ENCODE data around the gene SSC5D. TPM values are rescaled to one million over a fixed set of nuclear protein-coding genes. Genes with fewer than 3 reads are reported as not detected.

The SSC5D gene
- total and polyA plus RNA-seq, 4 donors = 0.08 to 1.0 (median 0.51) TPM

DNA sequence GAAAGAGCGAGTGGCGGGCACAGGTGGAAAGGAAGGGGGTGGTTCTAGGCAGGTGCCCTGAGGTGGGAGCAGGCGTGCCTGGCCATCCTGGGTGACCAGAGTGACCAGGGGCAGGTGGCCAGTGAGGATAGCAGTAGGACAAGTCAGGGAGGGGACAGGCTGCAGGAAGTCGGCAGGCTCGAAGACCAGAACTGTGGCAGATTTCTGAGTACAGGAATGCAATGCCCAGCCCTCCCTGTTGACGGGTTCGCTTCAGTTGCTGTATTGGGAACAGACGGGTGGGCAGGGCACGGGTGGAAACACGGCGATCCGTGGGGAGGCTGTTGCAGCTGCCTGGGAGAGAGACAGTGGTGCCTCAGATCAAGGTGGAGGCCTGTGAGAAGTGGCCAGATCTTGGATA, 9.9 kb upstream of the SSC5D start (continued):
- no peak for TF ChIP-seq CTCF (IDR thresholded peaks at IDR 0.05; ENCODE audit: low read depth, low read length, missing input control)
- no peak for TF ChIP-seq FOXA1 (IDR thresholded peaks at IDR 0.05)
- TF ChIP-seq HNF4A (conservative IDR thresholded peaks at IDR 0.05) = no peak
- TF ChIP-seq, protein P1, sequence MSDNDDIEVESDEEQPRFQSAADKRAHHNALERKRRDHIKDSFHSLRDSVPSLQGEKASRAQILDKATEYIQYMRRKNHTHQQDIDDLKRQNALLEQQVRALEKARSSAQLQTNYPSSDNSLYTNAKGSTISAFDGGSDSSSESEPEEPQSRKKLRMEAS (IDR thresholded peaks at IDR 0.05) = no peak

DNA sequence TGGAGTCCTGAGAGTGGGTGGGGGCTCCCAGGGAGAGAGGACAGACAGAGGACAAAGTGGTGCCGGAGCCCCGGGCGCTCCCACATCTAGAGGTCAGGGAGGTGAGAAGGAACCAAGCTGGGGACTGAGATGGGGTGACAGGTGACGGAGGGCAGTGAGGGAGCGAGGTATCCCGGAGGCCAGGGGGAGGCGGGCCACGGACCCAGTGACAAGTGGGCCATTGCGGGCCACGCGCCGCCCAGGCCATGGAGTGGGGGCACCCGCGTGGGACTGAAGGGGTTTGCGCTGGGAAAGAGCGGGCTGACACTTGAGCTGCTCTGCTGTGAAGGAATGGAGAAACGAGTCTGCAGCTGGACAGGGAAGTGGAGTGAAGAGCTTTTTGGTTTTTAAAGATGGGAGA, 9.2 kb upstream of the SSC5D start:
- no peak overlapping the region for H3K27ac ChIP-seq (ENCODE audit: low read depth in 1 of 2, low read length in 2 of 2)
- peaks cover 0 to 11% (median 5%) of the 10 kb centered on the region in 4 donors for H3K36me3 ChIP-seq (ENCODE audit: control insufficient read depth in 4 of 4, insufficient read depth in 3 of 4, low read depth in 1 of 4, low read length in 3 of 4)
- no peak for TF ChIP-seq TAF1 (conservative IDR thresholded peaks at IDR 0.05)
- WGBS = 92% methylated on average over 17 of the region's 17 CpGs
- H3K9me3 ChIP-seq (ENCODE audit: control insufficient read depth in 4 of 4, low read length in 3 of 4) = no peaks in the 10 kb centered on the region
- H3K4me1 ChIP-seq (ENCODE audit: control insufficient read depth in 4 of 4, insufficient read depth in 4 of 4, low read length in 3 of 4) = peaks cover 7 to 28% (median 18%) of the 10 kb centered on the region in 4 donors
- no peaks in the 10 kb centered on the region for H3K27me3 ChIP-seq (ENCODE audit: control insufficient read depth in 4 of 4, insufficient read depth in 4 of 4, low read length in 3 of 4)
- no peak overlapping the region for H3K9ac ChIP-seq (ENCODE audit: low read depth in 1 of 2, low read length in 2 of 2)
- DNase-seq (ENCODE audit: low spot score) = no peak
- no peak overlapping the region for H3K4me3 ChIP-seq (ENCODE audit: low read depth in 1 of 3, low read length in 3 of 3)

DNA sequence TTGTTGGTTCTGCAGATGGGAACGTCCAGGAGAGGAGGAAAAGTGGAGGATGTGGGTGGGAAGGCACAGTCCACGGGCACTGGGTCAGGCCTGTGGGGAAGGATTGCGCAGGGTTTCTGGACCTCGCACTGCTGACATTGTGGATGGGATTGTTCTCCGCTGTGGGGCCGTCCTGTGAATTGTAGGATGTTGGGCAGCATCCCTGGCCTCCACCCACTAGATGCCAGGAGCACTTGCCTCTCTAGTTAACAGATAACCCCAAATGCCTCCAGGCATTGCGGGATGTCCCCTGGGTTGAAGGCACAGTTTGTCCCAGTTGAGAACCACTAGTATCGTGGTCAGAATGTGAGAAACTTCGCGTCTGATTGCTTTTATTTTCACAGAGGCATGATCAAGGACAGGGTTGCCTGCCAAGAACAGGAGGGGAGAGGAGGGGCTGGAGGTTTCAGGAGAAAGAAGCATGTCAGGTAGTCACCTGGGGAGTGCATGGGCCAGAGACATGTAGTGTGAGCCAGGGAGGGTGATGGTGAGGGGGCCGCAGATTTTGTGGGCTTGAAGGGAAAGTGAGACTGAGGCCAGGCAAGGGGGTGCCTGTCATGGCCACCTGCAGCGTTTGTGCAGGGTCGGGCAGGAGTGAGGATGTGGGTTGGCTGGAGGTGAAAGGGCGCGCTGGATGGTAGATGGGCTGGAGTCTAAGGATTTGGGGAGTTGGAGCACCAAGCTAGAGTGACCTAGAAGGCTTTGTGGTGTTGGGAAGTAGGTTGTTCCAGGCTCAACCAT, 8.6 kb upstream of the SSC5D start:
- H3K36me3 ChIP-seq (ENCODE audit: control insufficient read depth in 4 of 4, insufficient read depth in 3 of 4, low read depth in 1 of 4, low read length in 3 of 4) = peaks cover 0 to 11% (median 5%) of the 10 kb centered on the region in 4 donors
- no peak for DNase-seq (ENCODE audit: low spot score)

GRCh38 chr19:55481148-55481793, 7.0 kb upstream of the SSC5D start:
- TF ChIP-seq JUND (IDR thresholded peaks at IDR 0.05) = no peak
- no peak for TF ChIP-seq SP1 (IDR thresholded peaks at IDR 0.05)
- TF ChIP-seq FOXA1 (IDR thresholded peaks at IDR 0.05) = no peak
- no peak for TF ChIP-seq EGR1 (IDR thresholded peaks at IDR 0.05; ENCODE audit: low read depth in 2 of 2)
- TF ChIP-seq NR2F2 (IDR thresholded peaks at IDR 0.05) = no peak
- TF ChIP-seq RXRA (IDR thresholded peaks at IDR 0.05) = no peak
- TF ChIP-seq HNF4A (conservative IDR thresholded peaks at IDR 0.05) = no peak
- Histone ChIP-seq H3K9ac (ENCODE audit: low read depth in 1 of 2, low read length in 2 of 2) (no peak overlapping the region), H3K36me3 (ENCODE audit: control insufficient read depth in 4 of 4, insufficient read depth in 3 of 4, low read depth in 1 of 4, low read length in 3 of 4) (peaks cover 0 to 11% (median 5%) of the 10 kb centered on the region in 4 donors), H3K27ac (ENCODE audit: low read depth in 1 of 2, low read length in 2 of 2) (no peak overlapping the region), H3K27me3 (ENCODE audit: control insufficient read depth in 4 of 4, insufficient read depth in 4 of 4, low read length in 3 of 4) (no peaks in the 10 kb centered on the region), H3K4me1 (ENCODE audit: control insufficient read depth in 4 of 4, insufficient read depth in 4 of 4, low read length in 3 of 4) (peaks cover 9 to 33% (median 20%) of the 10 kb centered on the region in 4 donors), H3K9me3 (ENCODE audit: control insufficient read depth in 4 of 4, low read length in 3 of 4) (no peaks in the 10 kb centered on the region), H3K4me3 (ENCODE audit: low read depth in 1 of 3, low read length in 3 of 3) (no peak overlapping the region)
- 98% methylated on average over 52 of the region's 52 CpGs for WGBS
- no peak for DNase-seq (ENCODE audit: low spot score)

More for the DNA sequence above, 8.6 kb upstream of the SSC5D start:
- no peak overlapping the region for H3K4me3 ChIP-seq (ENCODE audit: low read depth in 1 of 3, low read length in 3 of 3)
- TF ChIP-seq FOXA1 (IDR thresholded peaks at IDR 0.05) (no peak), SP1 (IDR thresholded peaks at IDR 0.05) (peak; percentile 13)
- 77% methylated on average over 15 of the region's 15 CpGs for WGBS
- peaks cover 8 to 34% (median 23%) of the 10 kb centered on the region in 4 donors for H3K4me1 ChIP-seq (ENCODE audit: control insufficient read depth in 4 of 4, insufficient read depth in 4 of 4, low read length in 3 of 4)
- H3K9me3 ChIP-seq (ENCODE audit: control insufficient read depth in 4 of 4, low read length in 3 of 4) = no peaks in the 10 kb centered on the region
- no peaks in the 10 kb centered on the region for H3K27me3 ChIP-seq (ENCODE audit: control insufficient read depth in 4 of 4, insufficient read depth in 4 of 4, low read length in 3 of 4)
- H3K9ac ChIP-seq (ENCODE audit: low read depth in 1 of 2, low read length in 2 of 2) = no peak overlapping the region
- H3K27ac ChIP-seq (ENCODE audit: low read depth in 1 of 2, low read length in 2 of 2) = no peak overlapping the region

All from liver (tissue), 9 donors.